GM19324 (cell line): Measurements from ENCODE around the gene LRWD1.
A peak's percentile ranks its signal among the peaks of the same experiment; 100 is the strongest.
"Not testable (repeated sequence)": the region's sequence is repeated elsewhere in the genome, so short reads cannot be mapped to it uniquely, and the experiment has no call there.

Experiments
- ATAC-seq: cut with Tn5 transposase; IDR thresholded peaks from one replicate; pipeline ENCODE4 v1.9.1; 2021; ENCODE audit warnings: mild to moderate bottlenecking, moderate library complexity; ENCODE audit not compliant: unreplicated experiment, low FRiP score

LRWD1 gene

GRCh38 chr7:102439963-102440795, 24.6 kb upstream of the LRWD1 start:
- ATAC-seq = no peak

- peak; percentile 39 for ATAC-seq
These were observed 19.7 kb upstream of the LRWD1 start for GRCh38 chr7:102444961-102445673.

- no peak for ATAC-seq
These were observed 19.1 kb upstream of the LRWD1 start for GRCh38 chr7:102445674-102446071.

GRCh38 chr7:102446387-102447156, 18.2 kb upstream of the LRWD1 start:
- ATAC-seq = no peak

GRCh38 chr7:102447311-102447710, 17.5 kb upstream of the LRWD1 start:
- ATAC-seq = no peak

GRCh38 chr7:102449136-102449535, 15.6 kb upstream of the LRWD1 start:
- ATAC-seq = no peak

- ATAC-seq = no peak
These were observed 14.5 kb upstream of the LRWD1 start for GRCh38 chr7:102450242-102450641.

GRCh38 chr7:102451371-102452054, 13.3 kb upstream of the LRWD1 start:
- ATAC-seq = no peak

GRCh38 chr7:102452451-102452850, 12.3 kb upstream of the LRWD1 start:
- no peak for ATAC-seq

GRCh38 chr7:102453319-102453718, 11.5 kb upstream of the LRWD1 start:
- no peak for ATAC-seq

GRCh38 chr7:102454468-102454867, 10.3 kb upstream of the LRWD1 start:
- ATAC-seq = no peak

GRCh38 chr7:102454932-102455331, 9.9 kb upstream of the LRWD1 start:
- not testable (repeated sequence) for ATAC-seq

- ATAC-seq = no peak
These were observed 9.2 kb upstream of the LRWD1 start for GRCh38 chr7:102455596-102455995.

- ATAC-seq = no peak
These were observed 8.5 kb upstream of the LRWD1 start for GRCh38 chr7:102456327-102456726.

GRCh38 chr7:102457352-102457924, 7.3 kb upstream of the LRWD1 start:
- ATAC-seq = no peak

- ATAC-seq = no peak
These were observed 5.5 kb upstream of the LRWD1 start for GRCh38 chr7:102459221-102459844.

GRCh38 chr7:102460467-102460866, 4.3 kb upstream of the LRWD1 start:
- ATAC-seq = no peak

- ATAC-seq = no peak
These were observed 775 bp upstream of the LRWD1 start for GRCh38 chr7:102463841-102464576.

- ATAC-seq = no peak
These were observed 1.3 kb downstream of the LRWD1 start for GRCh38 chr7:102466097-102466496.
